GM23338 (cell line): ENCODE data around the gene KIRREL3. TPM values are rescaled to one million over a fixed set of nuclear protein-coding genes. Genes with fewer than 3 reads are reported as not detected.

Experiments
- ATAC-seq: fragments of 200-7000 bp; cut with Tn5 transposase; 3 replicates; pipeline ENCODE4 v1.9.1; 2020
- DNase-seq: peaks from one replicate; pipeline ENCODE4 v3.0.0-alpha.2; 2015; ENCODE audit warnings: low spot score
- H2AFZ ChIP-seq: fragments of 200-600 bp; sonication (generic); 2 replicates; pipeline ENCODE4 v1.8.0; 2016; ENCODE audit warnings: antibody characterized with exemption, mild to moderate bottlenecking, moderate library complexity
- H3F3A ChIP-seq: fragments of 200-600 bp; sonication (generic); replicated peaks from 2 replicates; pipeline ENCODE4 v1.8.0; 2017; ENCODE audit warnings: antibody characterized with exemption, mixed run types, low read depth
- H3K27ac ChIP-seq: fragments of 200-600 bp; sonication (generic); 2 replicates; pipeline ENCODE4 v1.6.1; 2016; ENCODE audit warnings: low read depth
- H3K27me3 ChIP-seq: fragments of 200-600 bp; sonication (generic); 2 replicates; pipeline ENCODE4 v1.8.0; 2016; ENCODE audit warnings: mild to moderate bottlenecking, mixed run types, moderate library complexity; ENCODE audit not compliant: insufficient read depth
- H3K36me3 ChIP-seq: fragments of 200-600 bp; sonication (generic); 2 replicates; pipeline ENCODE4 v1.8.0; 2016; ENCODE audit warnings: mild to moderate bottlenecking; ENCODE audit not compliant: insufficient read depth
- H3K4me1 ChIP-seq: fragments of 200-600 bp; sonication (generic); 2 replicates; pipeline ENCODE4 v1.8.0; 2016; ENCODE audit warnings: mild to moderate bottlenecking, moderate library complexity; ENCODE audit not compliant: insufficient read depth
- H3K4me2 ChIP-seq: fragments of 200-600 bp; sonication (generic); 2 replicates; pipeline ENCODE4 v1.7.1; 2017; ENCODE audit warnings: mixed run types
- H3K4me3 ChIP-seq: fragments of 200-600 bp; sonication (generic); 2 replicates; pipeline ENCODE4 v1.6.1; 2016; ENCODE audit warnings: mixed run types
- H3K79me2 ChIP-seq: fragments of 200-600 bp; sonication (generic); replicated peaks from 2 replicates; pipeline ENCODE4 v1.8.0; 2017; ENCODE audit warnings: mild to moderate bottlenecking; ENCODE audit not compliant: insufficient read depth
- H3K9me2 ChIP-seq: fragments of 200-600 bp; sonication (generic); 2 replicates; pipeline ENCODE4 v1.8.0; 2017; ENCODE audit not compliant: insufficient read depth
- H4K20me1 ChIP-seq: fragments of 200-600 bp; sonication (generic); replicated peaks from 2 replicates; pipeline ENCODE4 v1.8.0; 2017; ENCODE audit warnings: mild to moderate bottlenecking; ENCODE audit not compliant: insufficient read depth
- H3K27ac Mint-ChIP-seq: 2 replicates; pipeline ENCODE4 v1.8.0; 2020; ENCODE audit warnings: inconsistent platforms, mild to moderate bottlenecking, moderate library complexity, mixed read lengths
- H3K27me3 Mint-ChIP-seq: 3 replicates; pipeline ENCODE4 v1.8.0; 2022; ENCODE audit warnings: low read depth, mild to moderate bottlenecking, moderate library complexity, mixed read lengths, inconsistent platforms; ENCODE audit not compliant: insufficient read depth, poor library complexity
- H3K36me3 Mint-ChIP-seq: 3 replicates; pipeline ENCODE4 v1.8.0; 2021; ENCODE audit warnings: low read depth, mild to moderate bottlenecking, inconsistent platforms, moderate library complexity, mixed read lengths
- H3K4me1 Mint-ChIP-seq: 3 replicates; pipeline ENCODE4 v1.8.0; 2020; ENCODE audit warnings: mild to moderate bottlenecking, inconsistent platforms, mixed read lengths
- H3K4me3 Mint-ChIP-seq: 3 replicates; pipeline ENCODE4 v1.8.0; 2021; ENCODE audit warnings: moderate library complexity, mild to moderate bottlenecking, inconsistent platforms, mixed read lengths
- H3K9me3 Mint-ChIP-seq: 3 replicates; pipeline ENCODE4 v1.8.0; 2020; ENCODE audit warnings: moderate library complexity, mild to moderate bottlenecking, inconsistent platforms, mixed read lengths
- POLR2AphosphoS5 ChIP-seq: IDR thresholded peaks from 2 replicates; pipeline ENCODE4 v1.6.1; 2016; ENCODE audit warnings: antibody characterized with exemption, low read depth
- STAT1 ChIP-seq: IDR thresholded peaks from one replicate; pipeline ENCODE4 v1.6.1; 2016; ENCODE audit warnings: antibody characterized with exemption; ENCODE audit not compliant: unreplicated experiment
- ZNF331 ChIP-seq: fragments of 250-450 bp; sonication (Bioruptor Pico); IDR thresholded peaks from 2 replicates; pipeline ENCODE4 v1.5.0; 2020; ENCODE audit warnings: low read depth, mild to moderate bottlenecking, moderate library complexity
- polyA plus RNA-seq: library from polyadenylated mRNA; unstranded; fragments of >200 nt; fragmentation: Nextera tagmentation; extraction: Ambion mirVana; gene quantifications from 2 replicates; pipeline ENCODE4 v1.2.1, GENCODE V29; 2016
- total RNA-seq: library from RNA; depleted of rRNA; stranded (reverse); fragments of >200 nt; shearing (Covaris generic); gene quantifications from 2 replicates; pipeline ENCODE4 v1.2.3, GENCODE V29; 2014
- TF ChIP-seq, protein P1 (sequence below): IDR thresholded peaks from 2 replicates; pipeline ENCODE4 v1.6.1; 2016; ENCODE audit warnings: antibody characterized with exemption
- TF ChIP-seq, protein P2 (sequence below): fragments of 250-450 bp; sonication (Bioruptor Pico); IDR thresholded peaks from 2 replicates; pipeline ENCODE4 v1.5.0; 2020; ENCODE audit warnings: mild to moderate bottlenecking, moderate library complexity
- TF ChIP-seq, protein P3 (sequence below), 2 experiments: fragments of 200-600 bp in 1 of 2; sonication (generic) in 1 of 2; conservative IDR thresholded peaks; 2 replicates each; pipeline versions ENCODE4 v1.5.1 to v1.6.1; 2016 to 2017; ENCODE audit warnings: antibody characterized with exemption in 2 of 2, low read depth in 2 of 2, mild to moderate bottlenecking in 2 of 2, moderate library complexity in 1 of 2
- TF ChIP-seq, protein P4 (sequence below): IDR thresholded peaks from one replicate; pipeline ENCODE4 v1.6.1; 2018; ENCODE audit warnings: antibody characterized with exemption; ENCODE audit not compliant: unreplicated experiment

KIRREL3 gene
- total and polyA plus RNA-seq, 2 experiments from 2014 or later = 0.13 to 1.5 TPM

DNA sequence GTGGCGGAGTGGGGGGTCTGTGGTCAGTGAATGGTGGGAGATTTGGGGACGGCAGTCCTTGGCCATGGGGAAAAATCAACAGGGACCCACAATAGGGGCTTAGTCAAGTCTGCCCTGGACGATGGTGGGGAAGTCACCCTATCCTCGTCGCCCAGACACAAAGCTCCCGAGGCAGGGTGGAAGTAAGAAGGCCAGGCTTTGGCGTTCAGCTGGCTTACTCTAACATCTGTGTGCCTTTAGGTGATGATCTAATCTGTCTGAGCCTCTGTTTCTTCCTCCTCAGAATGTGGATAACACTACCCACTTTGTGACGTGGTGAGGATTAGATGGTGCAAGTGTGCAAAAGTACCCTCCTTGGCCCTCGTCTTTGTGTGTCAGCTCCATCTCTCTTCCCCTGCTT is 452.9 kb downstream of the KIRREL3 start:
- Mint-ChIP-seq H3K27me3 (peaks cover 5% of the 10 kb centered on the region), H3K9me3 (no peaks in the 10 kb centered on the region), H3K4me3 (no peak overlapping the region), H3K4me1 (peaks cover 41% of the 10 kb centered on the region), H3K27ac (no peak overlapping the region), H3K36me3 (no peaks in the 10 kb centered on the region)
- ATAC-seq (no peak), DNase-seq (no peak)
- Histone ChIP-seq H3K27ac (no peak overlapping the region), H3K27me3 (no peaks in the 10 kb centered on the region), H4K20me1 (no peaks in the 10 kb centered on the region), H3K4me2 (no peak overlapping the region), H2AFZ (no peak overlapping the region), H3K79me2 (no peaks in the 10 kb centered on the region), H3K9me2 (no peaks in the 10 kb centered on the region), H3K4me3 (no peak overlapping the region), H3F3A (no peaks in the 10 kb centered on the region), H3K36me3 (no peaks in the 10 kb centered on the region), H3K4me1 (peaks cover 18% of the 10 kb centered on the region)
- TF ChIP-seq POLR2AphosphoS5 = no peak
- TF ChIP-seq, protein P1, sequence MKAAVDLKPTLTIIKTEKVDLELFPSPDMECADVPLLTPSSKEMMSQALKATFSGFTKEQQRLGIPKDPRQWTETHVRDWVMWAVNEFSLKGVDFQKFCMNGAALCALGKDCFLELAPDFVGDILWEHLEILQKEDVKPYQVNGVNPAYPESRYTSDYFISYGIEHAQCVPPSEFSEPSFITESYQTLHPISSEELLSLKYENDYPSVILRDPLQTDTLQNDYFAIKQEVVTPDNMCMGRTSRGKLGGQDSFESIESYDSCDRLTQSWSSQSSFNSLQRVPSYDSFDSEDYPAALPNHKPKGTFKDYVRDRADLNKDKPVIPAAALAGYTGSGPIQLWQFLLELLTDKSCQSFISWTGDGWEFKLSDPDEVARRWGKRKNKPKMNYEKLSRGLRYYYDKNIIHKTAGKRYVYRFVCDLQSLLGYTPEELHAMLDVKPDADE = no peak

DNA sequence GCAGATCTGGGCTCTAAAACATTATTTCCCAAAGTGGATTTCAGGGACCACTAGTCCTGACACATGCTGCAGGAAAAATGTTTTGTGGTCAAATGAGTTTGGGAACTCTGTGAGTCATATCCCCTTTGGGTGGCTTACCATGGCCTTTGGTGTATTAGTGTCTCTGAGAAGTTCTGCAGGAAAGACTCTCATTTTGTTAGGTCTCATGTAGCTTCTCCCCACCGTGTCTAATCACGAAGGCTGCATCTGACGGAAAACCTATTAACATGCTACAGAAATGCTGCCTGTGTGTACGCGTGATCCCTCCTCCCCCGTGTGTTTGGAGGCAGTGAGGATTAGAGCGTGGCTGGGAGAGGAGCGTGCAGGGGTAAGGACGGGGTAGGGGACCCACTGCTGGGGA is 453.4 kb downstream of the KIRREL3 start:
- DNase-seq = no peak

More for the DNA sequence above, 453.4 kb downstream of the KIRREL3 start:
- H3K9me2 ChIP-seq = no peaks in the 10 kb centered on the region
- H3K9me3 Mint-ChIP-seq = no peaks in the 10 kb centered on the region
- no peaks in the 10 kb centered on the region for H3K36me3 ChIP-seq
- H3F3A ChIP-seq = no peaks in the 10 kb centered on the region
- no peak overlapping the region for H3K27ac Mint-ChIP-seq
- no peak overlapping the region for H3K4me3 ChIP-seq
- H3K27ac ChIP-seq = no peak overlapping the region
- H2AFZ ChIP-seq = no peak overlapping the region
- H3K4me2 ChIP-seq = no peak overlapping the region
- H3K4me3 Mint-ChIP-seq = no peak overlapping the region
- H3K79me2 ChIP-seq = no peaks in the 10 kb centered on the region
- peaks cover 18% of the 10 kb centered on the region for H3K4me1 ChIP-seq
- no peaks in the 10 kb centered on the region for H3K27me3 ChIP-seq
- H3K36me3 Mint-ChIP-seq = no peaks in the 10 kb centered on the region
- TF ChIP-seq POLR2AphosphoS5 = no peak
- TF ChIP-seq, protein P1 = no peak
- TF ChIP-seq, protein P2, sequence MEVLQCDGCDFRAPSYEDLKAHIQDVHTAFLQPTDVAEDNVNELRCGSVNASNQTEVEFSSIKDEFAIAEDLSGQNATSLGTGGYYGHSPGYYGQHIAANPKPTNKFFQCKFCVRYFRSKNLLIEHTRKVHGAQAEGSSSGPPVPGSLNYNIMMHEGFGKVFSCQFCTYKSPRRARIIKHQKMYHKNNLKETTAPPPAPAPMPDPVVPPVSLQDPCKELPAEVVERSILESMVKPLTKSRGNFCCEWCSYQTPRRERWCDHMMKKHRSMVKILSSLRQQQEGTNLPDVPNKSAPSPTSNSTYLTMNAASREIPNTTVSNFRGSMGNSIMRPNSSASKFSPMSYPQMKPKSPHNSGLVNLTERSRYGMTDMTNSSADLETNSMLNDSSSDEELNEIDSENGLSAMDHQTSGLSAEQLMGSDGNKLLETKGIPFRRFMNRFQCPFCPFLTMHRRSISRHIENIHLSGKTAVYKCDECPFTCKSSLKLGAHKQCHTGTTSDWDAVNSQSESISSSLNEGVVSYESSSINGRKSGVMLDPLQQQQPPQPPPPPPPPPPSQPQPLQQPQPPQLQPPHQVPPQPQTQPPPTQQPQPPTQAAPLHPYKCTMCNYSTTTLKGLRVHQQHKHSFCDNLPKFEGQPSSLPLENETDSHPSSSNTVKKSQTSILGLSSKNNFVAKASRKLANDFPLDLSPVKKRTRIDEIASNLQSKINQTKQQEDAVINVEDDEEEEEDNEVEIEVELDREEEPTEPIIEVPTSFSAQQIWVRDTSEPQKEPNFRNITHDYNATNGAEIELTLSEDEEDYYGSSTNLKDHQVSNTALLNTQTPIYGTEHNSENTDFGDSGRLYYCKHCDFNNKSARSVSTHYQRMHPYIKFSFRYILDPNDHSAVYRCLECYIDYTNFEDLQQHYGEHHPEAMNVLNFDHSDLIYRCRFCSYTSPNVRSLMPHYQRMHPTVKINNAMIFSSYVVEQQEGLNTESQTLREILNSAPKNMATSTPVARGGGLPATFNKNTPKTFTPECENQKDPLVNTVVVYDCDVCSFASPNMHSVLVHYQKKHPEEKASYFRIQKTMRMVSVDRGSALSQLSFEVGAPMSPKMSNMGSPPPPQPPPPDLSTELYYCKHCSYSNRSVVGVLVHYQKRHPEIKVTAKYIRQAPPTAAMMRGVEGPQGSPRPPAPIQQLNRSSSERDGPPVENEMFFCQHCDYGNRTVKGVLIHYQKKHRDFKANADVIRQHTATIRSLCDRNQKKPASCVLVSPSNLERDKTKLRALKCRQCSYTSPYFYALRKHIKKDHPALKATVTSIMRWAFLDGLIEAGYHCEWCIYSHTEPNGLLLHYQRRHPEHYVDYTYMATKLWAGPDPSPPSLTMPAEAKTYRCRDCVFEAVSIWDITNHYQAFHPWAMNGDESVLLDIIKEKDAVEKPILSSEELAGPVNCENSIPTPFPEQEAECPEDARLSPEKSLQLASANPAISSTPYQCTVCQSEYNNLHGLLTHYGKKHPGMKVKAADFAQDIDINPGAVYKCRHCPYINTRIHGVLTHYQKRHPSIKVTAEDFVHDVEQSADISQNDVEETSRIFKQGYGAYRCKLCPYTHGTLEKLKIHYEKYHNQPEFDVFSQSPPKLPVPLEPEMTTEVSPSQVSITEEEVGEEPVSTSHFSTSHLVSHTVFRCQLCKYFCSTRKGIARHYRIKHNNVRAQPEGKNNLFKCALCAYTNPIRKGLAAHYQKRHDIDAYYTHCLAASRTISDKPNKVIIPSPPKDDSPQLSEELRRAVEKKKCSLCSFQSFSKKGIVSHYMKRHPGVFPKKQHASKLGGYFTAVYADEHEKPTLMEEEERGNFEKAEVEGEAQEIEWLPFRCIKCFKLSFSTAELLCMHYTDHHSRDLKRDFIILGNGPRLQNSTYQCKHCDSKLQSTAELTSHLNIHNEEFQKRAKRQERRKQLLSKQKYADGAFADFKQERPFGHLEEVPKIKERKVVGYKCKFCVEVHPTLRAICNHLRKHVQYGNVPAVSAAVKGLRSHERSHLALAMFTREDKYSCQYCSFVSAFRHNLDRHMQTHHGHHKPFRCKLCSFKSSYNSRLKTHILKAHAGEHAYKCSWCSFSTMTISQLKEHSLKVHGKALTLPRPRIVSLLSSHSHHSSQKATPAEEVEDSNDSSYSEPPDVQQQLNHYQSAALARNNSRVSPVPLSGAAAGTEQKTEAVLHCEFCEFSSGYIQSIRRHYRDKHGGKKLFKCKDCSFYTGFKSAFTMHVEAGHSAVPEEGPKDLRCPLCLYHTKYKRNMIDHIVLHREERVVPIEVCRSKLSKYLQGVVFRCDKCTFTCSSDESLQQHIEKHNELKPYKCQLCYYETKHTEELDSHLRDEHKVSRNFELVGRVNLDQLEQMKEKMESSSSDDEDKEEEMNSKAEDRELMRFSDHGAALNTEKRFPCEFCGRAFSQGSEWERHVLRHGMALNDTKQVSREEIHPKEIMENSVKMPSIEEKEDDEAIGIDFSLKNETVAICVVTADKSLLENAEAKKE (CRISPR knock-in tag) = no peak
- TF ChIP-seq, protein P3, sequence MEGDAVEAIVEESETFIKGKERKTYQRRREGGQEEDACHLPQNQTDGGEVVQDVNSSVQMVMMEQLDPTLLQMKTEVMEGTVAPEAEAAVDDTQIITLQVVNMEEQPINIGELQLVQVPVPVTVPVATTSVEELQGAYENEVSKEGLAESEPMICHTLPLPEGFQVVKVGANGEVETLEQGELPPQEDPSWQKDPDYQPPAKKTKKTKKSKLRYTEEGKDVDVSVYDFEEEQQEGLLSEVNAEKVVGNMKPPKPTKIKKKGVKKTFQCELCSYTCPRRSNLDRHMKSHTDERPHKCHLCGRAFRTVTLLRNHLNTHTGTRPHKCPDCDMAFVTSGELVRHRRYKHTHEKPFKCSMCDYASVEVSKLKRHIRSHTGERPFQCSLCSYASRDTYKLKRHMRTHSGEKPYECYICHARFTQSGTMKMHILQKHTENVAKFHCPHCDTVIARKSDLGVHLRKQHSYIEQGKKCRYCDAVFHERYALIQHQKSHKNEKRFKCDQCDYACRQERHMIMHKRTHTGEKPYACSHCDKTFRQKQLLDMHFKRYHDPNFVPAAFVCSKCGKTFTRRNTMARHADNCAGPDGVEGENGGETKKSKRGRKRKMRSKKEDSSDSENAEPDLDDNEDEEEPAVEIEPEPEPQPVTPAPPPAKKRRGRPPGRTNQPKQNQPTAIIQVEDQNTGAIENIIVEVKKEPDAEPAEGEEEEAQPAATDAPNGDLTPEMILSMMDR (conservative IDR thresholded peaks at IDR 0.05; ENCODE audit: low read depth in 2 of 2) = no peak
- TF ChIP-seq, protein P4, sequence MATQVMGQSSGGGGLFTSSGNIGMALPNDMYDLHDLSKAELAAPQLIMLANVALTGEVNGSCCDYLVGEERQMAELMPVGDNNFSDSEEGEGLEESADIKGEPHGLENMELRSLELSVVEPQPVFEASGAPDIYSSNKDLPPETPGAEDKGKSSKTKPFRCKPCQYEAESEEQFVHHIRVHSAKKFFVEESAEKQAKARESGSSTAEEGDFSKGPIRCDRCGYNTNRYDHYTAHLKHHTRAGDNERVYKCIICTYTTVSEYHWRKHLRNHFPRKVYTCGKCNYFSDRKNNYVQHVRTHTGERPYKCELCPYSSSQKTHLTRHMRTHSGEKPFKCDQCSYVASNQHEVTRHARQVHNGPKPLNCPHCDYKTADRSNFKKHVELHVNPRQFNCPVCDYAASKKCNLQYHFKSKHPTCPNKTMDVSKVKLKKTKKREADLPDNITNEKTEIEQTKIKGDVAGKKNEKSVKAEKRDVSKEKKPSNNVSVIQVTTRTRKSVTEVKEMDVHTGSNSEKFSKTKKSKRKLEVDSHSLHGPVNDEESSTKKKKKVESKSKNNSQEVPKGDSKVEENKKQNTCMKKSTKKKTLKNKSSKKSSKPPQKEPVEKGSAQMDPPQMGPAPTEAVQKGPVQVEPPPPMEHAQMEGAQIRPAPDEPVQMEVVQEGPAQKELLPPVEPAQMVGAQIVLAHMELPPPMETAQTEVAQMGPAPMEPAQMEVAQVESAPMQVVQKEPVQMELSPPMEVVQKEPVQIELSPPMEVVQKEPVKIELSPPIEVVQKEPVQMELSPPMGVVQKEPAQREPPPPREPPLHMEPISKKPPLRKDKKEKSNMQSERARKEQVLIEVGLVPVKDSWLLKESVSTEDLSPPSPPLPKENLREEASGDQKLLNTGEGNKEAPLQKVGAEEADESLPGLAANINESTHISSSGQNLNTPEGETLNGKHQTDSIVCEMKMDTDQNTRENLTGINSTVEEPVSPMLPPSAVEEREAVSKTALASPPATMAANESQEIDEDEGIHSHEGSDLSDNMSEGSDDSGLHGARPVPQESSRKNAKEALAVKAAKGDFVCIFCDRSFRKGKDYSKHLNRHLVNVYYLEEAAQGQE = no peak
- TF ChIP-seq ZNF331 (CRISPR knock-in tag) = no peak
- no peak for TF ChIP-seq STAT1
- H3K27me3 Mint-ChIP-seq = peaks cover 5% of the 10 kb centered on the region
- no peaks in the 10 kb centered on the region for H4K20me1 ChIP-seq
- H3K4me1 Mint-ChIP-seq = peaks cover 42% of the 10 kb centered on the region
- ATAC-seq = no peak
